ENCODE results near the gene CREB3L1.

- TF ChIP-seq CTCF (IDR thresholded peaks at IDR 0.05) (no peak), POLR2AphosphoS5 (IDR thresholded peaks at IDR 0.05) (no peak)
Observed at GRCh38 chr11:46330563-46331281, 53.3 kb downstream of the CREB3L1 start.

Measured in gastroesophageal sphincter (tissue), 3 donors.